GM21529 (cell line): ENCODE results near the gene TMEM176B.

Experiments used
- ATAC-seq: cut with Tn5 transposase; IDR thresholded peaks from one replicate; pipeline ENCODE4 v1.9.1; 2021; ENCODE audit not compliant: unreplicated experiment

TMEM176B gene

DNA sequence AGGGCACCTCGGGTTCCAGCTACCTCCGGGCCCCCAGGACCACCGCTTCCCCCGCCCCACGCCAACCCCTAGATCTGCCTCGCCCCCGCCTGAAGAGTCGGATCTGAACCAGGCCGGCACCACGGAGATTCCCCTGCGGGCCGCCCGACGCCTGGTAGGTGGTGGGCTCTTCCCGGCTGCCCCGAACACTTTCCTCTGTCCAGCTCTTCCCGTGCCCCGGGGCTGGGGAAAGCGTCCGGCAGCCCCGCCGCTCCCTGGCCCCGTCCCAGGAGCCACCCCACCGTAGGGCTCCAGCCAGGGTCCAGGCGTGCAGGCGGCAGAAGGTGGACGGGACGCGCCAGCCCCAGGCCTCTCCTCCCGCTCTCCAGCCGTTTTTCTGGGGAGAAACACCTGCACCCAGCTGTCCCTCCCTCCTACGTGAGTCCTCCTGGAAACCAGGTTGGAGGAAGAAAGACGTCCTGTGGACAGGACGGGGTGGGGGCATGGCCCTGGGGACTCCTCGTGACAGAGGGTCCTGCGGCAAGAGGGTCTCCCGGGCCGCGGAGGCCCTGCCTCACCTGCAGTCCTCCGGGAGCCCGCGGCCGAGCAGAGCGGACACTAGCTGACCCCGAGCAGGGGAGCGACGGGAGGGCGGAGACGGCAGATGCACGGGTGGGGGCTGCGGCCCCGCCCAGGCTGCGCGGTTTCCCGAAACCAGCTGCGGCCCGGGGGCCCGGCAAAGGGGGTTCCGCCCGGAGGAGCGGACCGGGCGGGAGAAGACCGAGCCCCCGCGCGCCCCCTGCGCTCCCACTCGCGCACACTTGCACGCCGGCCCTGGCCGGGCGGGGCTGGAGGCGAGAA is at the start of gene TMEM176B:
Gene TMEM176B, minus strand, starts transcription at position 624 of the 840 bp plus-strand sequence. CDS start 3,795 bp downstream, outside the sequence.
- ATAC-seq, result no peak

DNA sequence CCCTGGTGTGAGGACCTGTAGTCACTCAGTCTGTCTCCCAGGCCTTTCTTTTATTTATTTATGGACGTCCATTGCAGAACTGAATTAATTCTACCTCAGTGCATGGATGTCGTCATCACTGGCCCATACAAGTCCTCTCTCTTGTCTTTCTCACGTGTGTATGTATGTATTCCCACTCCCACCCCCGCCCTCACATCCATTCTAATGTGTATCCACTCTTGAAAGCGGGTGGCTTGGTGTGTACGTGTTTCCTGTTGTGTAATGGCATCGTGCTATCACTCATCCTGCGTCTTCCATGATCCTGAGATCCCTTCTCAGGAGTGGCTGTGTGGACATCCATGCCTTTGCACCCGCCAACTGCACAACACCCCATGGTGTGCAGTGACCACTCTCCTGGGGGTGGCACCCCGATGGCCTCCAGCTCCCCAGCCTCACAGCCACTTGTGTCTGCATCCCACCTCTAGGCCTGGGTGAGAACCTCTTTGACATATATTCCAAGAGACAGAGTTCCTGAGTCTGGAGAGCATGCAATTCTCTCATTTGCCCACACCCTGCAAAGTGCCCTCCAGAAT is 49.1 kb upstream of the TMEM176B start:
- ATAC-seq, result no peak

- ATAC-seq, result no peak
Observed at GRCh38 chr7:150848561-150849115, 48.5 kb upstream of the TMEM176B start.

DNA sequence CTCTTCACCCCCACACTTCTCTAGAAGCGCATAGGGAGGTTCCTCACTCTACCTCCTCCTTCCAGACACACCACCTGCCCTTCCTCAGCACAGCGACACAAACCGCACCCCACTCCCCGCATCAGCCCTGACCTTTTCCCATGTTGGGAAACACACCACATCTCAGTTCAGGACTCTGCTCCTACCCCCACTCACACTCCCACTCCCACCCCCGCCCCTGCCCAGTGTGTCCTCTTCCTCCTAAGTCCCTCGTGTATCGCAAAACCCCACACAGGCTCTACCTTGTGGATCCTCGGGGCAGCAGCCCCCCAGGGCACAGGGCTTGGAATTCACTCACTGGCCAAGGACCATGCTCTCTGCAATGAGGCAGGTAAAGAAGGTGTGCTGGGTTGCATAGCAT is 47.9 kb upstream of the TMEM176B start:
- no peak for ATAC-seq

GRCh38 chr7:150847536-150847935 is 47.4 kb upstream of the TMEM176B start:
- no peak for ATAC-seq

DNA sequence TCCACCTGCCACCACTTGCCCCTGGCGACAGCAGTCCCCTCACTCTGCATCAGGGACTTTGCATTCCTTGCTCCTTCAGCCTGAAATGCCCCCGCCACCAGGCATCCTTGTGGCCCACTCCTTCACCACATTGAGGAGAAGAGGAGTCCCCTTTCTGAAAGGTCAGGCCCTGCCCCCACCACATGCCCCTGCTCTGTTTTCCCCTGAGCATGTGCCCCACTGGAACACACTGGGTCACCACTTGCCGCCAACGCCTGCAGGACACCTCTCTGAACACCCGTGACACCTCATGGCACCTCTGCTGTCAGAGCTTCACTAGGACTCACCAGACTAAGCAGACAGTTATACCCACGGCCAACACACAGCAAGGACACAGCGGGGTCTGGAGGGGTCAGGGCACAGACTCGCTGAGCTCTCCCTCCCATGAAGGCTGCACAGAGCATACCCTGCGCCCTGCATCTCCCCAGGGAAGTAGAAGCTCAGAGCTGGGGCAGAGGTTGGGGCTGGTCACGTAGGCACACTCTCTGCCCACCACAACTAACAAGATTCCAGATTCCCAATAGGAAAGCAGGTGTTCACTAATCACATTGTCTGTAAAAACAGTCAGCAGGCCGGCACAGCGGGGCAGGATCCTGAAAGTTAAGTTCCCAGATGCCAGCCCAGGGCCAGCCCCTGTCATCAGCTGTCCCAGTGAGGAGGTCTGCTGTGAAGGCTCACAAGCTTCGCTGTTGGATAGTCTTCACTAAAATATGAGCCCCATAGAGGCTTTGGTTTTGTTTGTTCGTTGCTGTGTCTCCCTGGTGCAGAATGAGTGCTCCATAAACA is 46.3 kb upstream of the TMEM176B start:
- no peak for ATAC-seq

GRCh38 chr7:150845421-150845861 is 45.3 kb upstream of the TMEM176B start:
- ATAC-seq, result no peak

GRCh38 chr7:150842716-150843115 is 42.6 kb upstream of the TMEM176B start:
- no peak for ATAC-seq

DNA sequence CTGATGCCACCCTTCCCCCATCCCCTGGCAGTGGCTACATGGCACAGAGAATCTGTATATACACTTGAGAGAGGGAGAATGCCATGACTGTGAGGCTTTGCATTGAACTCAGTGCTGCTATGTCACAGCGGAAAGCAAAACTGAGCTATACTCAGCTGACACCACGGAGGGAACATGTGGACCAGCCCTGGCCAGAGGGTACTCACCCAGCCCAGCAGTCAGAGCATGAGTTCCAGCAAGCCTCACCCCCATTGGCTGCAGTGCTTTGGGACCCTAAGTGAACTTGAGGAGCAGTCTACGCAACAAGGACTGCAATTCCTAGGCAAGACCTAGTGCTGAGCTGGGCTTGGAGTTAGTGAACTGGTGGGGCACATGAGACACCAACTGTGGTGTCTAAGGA is 41.9 kb upstream of the TMEM176B start:
- no peak for ATAC-seq

GRCh38 chr7:150838965-150839650 is 38.9 kb upstream of the TMEM176B start:
- no peak for ATAC-seq

GRCh38 chr7:150835702-150836280 is 35.6 kb upstream of the TMEM176B start:
- no peak for ATAC-seq

DNA sequence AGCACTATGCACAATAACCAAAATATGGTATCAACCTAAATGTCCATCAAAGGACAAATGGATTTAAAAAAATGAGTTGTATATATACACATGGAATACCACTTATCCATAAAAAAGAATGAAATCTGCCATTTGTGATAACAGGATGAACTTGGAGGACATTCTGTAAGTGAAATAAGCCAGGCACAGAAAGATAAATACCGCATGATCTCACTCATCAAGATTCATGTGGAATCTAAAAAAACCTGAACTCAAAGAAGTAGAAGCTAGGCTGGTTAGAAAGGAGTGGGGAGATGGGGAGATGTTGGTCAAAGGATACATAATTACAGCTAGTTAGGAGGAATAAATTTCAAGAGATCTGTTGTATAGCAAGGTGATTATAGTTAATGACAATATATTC is 34.9 kb upstream of the TMEM176B start:
- ATAC-seq, result no peak

GRCh38 chr7:150831851-150832250 is 31.7 kb upstream of the TMEM176B start:
- ATAC-seq, result no peak

- no peak for ATAC-seq
Observed at GRCh38 chr7:150830937-150831336, 30.8 kb upstream of the TMEM176B start.

DNA sequence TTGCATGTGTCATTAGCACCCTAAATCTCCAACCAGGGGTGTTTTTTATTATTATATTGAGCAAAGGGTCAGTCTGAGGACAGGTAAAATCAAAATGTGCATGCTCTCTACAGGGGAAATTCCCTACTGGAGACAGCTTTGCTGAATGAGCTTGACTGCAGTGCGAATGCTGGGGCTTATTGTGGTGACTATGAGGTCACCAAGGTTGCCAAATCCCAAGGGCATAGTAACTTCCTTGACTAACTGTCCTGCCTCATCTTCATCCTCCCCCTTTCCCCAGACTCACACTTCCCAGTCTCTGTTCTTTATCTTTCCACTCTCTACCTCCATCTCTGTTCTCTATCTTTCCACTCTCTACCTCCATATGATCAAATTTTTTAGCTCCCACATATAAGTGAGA is 29.3 kb upstream of the TMEM176B start:
- no peak for ATAC-seq

DNA sequence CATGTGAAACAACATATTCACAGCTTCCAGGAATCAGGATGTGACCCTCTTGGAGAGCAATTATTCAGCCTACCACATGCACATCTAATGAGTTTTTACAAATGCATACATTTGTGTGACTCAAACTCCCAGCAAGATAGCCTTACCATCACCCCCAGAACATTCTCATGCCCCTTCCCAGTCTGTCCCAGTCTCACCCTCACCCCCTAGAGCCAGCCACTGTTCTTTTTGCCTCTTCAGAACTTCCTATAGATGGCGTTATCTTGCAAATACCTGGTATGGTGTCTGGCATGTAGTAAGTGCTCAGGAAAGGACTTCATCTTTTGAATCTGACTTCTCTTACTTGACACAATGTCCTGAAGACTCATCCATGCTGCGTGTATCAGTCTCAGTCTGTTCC is 28.2 kb upstream of the TMEM176B start:
- ATAC-seq, result no peak

DNA sequence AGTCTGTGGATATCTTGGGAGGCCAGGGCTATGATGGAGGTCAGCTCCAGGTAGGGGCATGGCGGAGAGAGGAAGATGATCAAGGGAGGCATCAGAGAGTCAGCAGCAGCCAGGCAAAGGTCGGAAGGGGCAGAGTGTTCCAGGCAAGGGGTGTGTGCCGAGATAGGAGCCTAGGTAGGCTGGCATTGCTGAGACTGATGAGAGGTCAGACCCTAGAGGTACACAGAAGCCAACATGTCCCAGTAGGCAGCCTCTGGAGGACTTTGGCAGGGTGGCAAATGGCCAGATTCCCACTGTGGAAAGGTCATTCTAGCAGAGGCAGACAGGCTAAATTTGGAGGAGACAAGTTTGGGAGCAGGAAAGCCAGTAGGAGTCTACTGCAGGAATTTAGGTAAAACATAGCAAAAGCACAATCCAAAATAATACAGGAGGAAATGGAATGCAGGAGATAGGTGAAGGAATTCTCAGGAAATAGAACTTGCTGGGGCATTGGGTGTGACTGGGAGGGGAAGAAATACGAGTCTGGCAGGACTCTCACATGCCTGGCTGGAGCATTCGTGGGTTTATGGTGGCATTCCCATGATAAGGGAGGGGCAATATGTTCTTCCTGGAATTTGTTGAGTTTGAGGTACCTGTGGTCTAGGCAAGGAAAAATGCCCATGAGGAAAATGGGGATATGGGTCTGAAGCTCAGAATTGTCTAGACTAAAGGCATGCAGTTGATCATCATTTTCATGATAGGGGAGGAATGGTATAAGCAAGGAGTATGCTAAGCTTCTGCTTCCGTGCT is 26.1 kb upstream of the TMEM176B start:
- ATAC-seq, result no peak

- ATAC-seq, result no peak
Observed at GRCh38 chr7:150824379-150825177, 24.4 kb upstream of the TMEM176B start.
